Right cardiac atrium (tissue), 5 donors: ENCODE measurements around the gene MAPKAP1. TPM values are rescaled to one million over a fixed set of nuclear protein-coding genes. Genes with fewer than 3 reads are reported as not detected.

ENCODE experiments used
- ATAC-seq, 2 donors: fragments of 200-7000 bp; cut with Tn5 transposase; one replicate each; pipeline versions ENCODE4 v1.8.0 to v1.9.1; 2020; ENCODE audit warnings: moderate library complexity in 2 of 2, mild to moderate bottlenecking in 1 of 2
- DNase-seq, 3 donors: peaks; one replicate each; pipeline ENCODE4 v3.0.0-alpha.2; 2020
- H3K27ac ChIP-seq: one replicate; pipeline ENCODE4 v1.5.1; 2013; ENCODE audit warnings: mild to moderate bottlenecking, low read length, control low read depth, moderate library complexity
- H3K27me3 ChIP-seq: one replicate; pipeline ENCODE4 v1.6.1; 2013; ENCODE audit not compliant: control insufficient read depth, insufficient read depth
- H3K4me1 ChIP-seq: one replicate; pipeline ENCODE4 v1.6.1; 2013; ENCODE audit warnings: low read length; ENCODE audit not compliant: control insufficient read depth, insufficient read depth
- H3K4me3 ChIP-seq: one replicate; pipeline ENCODE4 v1.5.1; 2013; ENCODE audit warnings: low read length, control low read depth
- H3K9me3 ChIP-seq: one replicate; pipeline ENCODE4 v1.6.1; 2013; ENCODE audit warnings: low read length; ENCODE audit not compliant: control insufficient read depth
- WGBS: extraction: QIAGEN DNeasy Blood & Tissue Kit; methylation state at CpG from one replicate; pipeline ENCODE4 v1.1.7; 2013; 5-methylcytosine and 5-hydroxymethylcytosine counted together
- intact Hi-C, 4 donors: fragments of 100-400 bp; cut with DNase I; formaldehyde crosslinking; loops; one replicate each; pipeline versions ENCODE4 v1.11.0 to v1.14.0; 2022 to 2023
- polyA plus RNA-seq: library from polyadenylated mRNA; stranded (reverse); fragments of 200-250 nt; gene quantifications from one replicate; pipeline ENCODE4 v1.2.3, GENCODE V29; 2013
- total RNA-seq, 4 donors: library from RNA; stranded (reverse); fragmentation: NEBNext Ultra II Directional; extraction: Animal tissue kit (Norgen Biotek cat#: 25700); gene quantifications; one replicate each; pipeline ENCODE4 v1.2.1, GENCODE V29; 2021
- donor health status: healthy with polysubstance abuse.
- donor health status: DM: no; HTN: yes; CAD: no.
- donor health status: DM: no; HTN: no; CAD: no.
- donor health status: DM: no; HTN: yes; CAD: no; lungs with severe emphysema.
- donor health status: DM: yes; HTN: yes; CAD: no.

MAPKAP1 gene
- total and polyA plus RNA-seq, 5 donors = 97.1 to 116 (median 108) TPM

DNA sequence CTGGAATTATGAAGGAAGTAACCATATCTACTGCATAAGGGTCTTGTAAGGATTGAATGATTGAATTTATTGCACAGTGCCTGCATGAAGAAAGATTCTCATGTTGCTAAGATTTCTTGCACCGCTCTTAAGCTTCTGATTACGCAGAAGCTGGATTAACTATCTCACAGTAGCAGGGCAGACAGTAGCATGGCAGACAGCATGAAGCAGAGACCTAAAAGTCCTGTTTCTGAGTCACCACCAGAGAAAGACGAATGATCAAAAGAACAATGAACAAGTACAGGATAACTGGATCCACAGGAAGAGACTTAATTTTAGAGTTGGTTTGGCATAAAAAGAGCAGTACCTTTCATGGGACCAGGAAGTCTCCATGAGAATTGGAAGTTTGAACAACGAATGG, 142.4 kb downstream of the MAPKAP1 start:
- intact Hi-C loops = no loop called here
- DNase-seq (no peak), ATAC-seq (no peak)
- 86% methylated on average over 4 of the region's 4 CpGs for WGBS
- no peaks in the 10 kb centered on the region for H3K4me1 ChIP-seq
- H3K27ac ChIP-seq = no peak overlapping the region
- no peaks in the 10 kb centered on the region for H3K9me3 ChIP-seq
- H3K27me3 ChIP-seq = no peaks in the 10 kb centered on the region
- no peak overlapping the region for H3K4me3 ChIP-seq

DNA sequence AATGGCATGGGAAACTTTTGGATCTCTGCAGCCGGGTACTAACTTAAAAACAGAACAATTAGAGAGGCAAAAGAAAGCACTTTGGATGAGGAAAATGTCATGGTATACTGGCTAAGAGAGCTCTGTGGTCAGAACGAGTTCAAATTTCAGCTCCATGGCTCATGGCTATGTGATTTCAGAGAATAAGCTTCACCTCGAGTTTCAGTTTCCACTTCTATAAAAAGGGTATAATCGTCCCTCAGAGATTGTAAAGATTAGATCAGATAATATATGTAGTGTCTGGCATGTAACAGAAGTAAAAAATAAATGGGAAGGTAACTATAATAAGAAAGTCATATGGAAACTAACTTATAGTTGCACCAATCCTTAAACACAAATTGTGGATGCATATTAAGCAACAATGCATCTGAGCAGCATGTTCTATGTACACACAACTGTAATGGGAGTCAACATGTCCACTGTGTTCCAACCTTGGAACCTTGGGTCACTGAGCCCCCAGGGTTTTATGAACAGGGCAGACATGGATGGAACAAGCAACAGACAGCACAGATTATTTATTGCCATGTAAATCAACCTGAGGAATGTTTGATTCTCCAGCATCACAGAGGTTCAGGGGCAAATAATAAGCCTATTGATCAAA, 145.4 kb downstream of the MAPKAP1 start:
- Histone ChIP-seq H3K27me3 (no peaks in the 10 kb centered on the region), H3K4me1 (no peaks in the 10 kb centered on the region), H3K27ac (no peak overlapping the region), H3K4me3 (no peak overlapping the region), H3K9me3 (no peaks in the 10 kb centered on the region)
- DNase-seq = no peak
- WGBS = 60% methylated on average over 4 of the region's 4 CpGs
- intact Hi-C loops = no loop called here
- ATAC-seq = no peak

DNA sequence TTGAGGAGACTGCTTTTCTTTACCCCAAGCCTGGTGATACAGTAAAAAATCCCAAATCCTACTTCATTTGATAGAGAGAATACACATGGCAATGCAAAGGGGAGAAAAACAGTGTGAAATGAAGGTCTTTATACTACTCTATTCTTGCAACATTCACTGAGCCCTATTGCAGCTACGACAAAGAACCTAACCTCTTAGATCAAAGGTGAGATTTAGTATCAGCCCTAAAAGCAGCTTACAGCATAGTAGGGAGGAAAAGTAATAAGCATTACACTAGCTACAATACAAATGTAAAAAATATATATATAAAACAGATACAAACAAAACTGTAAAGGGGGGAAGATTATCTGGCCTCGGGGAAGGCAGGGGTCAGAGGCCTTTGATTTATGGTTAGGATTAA, 147.1 kb downstream of the MAPKAP1 start:
- no peak overlapping the region for H3K27ac ChIP-seq
- DNase-seq (no peak), ATAC-seq (no peak)
- intact Hi-C loops = no loop called here
- H3K4me1 ChIP-seq = no peaks in the 10 kb centered on the region
- H3K4me3 ChIP-seq = no peak overlapping the region
- 83% methylated on average over 2 of the region's 2 CpGs for WGBS
- no peaks in the 10 kb centered on the region for H3K9me3 ChIP-seq
- H3K27me3 ChIP-seq = no peaks in the 10 kb centered on the region

DNA sequence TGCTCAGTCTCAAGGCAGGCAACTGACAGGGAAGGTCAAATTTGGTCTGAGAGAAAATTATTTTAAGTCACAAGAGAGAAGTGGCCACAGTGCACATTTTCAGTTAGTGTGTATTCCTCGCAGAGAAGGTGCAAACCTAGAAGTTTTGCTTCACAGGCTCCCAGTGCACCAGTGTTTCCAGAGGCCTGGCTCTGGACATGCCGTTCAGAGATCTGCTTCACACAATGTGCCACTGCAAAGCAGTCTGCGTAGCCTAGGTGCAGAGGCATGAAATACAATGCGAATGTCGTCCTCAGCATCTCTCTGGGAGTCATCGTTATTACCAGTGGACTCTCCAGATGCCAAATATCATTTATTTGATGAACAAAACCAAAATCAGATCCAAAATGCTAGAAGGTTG, 147.8 kb downstream of the MAPKAP1 start:
- Histone ChIP-seq H3K27ac (no peak overlapping the region), H3K27me3 (no peaks in the 10 kb centered on the region), H3K9me3 (no peaks in the 10 kb centered on the region), H3K4me1 (no peaks in the 10 kb centered on the region), H3K4me3 (no peak overlapping the region)
- ATAC-seq = no peak
- intact Hi-C loops = no loop called here
- 88% methylated on average over 6 of the region's 6 CpGs for WGBS
- no peak for DNase-seq

DNA sequence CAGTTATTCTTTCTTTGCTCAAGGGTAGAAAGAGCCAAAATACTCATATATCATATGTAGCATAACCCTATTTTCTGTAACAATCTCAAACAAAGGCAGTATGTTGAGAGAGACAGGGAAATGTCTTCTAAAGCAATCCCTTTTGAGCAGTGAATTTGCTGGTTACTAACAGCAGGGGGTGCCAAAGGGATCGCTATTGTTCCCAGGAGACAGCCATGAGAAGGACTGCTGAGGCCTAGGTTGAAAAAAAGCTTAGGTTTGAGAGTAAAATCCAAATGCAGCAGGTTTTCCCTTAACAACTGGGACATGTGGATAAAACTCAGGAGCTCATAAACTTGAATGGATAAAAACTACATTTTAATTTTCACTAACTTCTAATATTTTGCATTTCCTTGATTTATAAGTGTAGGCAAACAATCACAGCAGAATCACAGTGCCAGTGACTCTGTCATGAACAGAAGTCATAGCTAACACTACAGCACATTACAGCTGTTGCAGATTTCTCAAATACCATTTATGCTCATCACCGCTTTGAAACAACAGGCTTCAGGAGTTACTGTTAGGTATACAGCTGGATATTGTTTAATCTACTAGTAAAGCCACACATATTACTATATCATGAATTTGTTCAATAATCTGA, 148.4 kb downstream of the MAPKAP1 start:
- peak in 1 of 3 donors; percentile 67 for DNase-seq
- Histone ChIP-seq H3K27me3 (no peaks in the 10 kb centered on the region), H3K9me3 (no peaks in the 10 kb centered on the region), H3K4me3 (no peak overlapping the region), H3K27ac (peak overlapping the region; percentile 29), H3K4me1 (no peaks in the 10 kb centered on the region)
- peak; percentile 76 to 77 for ATAC-seq
- 51% methylated on average over 2 of the region's 2 CpGs for WGBS
- intact Hi-C loops = no loop called here

DNA sequence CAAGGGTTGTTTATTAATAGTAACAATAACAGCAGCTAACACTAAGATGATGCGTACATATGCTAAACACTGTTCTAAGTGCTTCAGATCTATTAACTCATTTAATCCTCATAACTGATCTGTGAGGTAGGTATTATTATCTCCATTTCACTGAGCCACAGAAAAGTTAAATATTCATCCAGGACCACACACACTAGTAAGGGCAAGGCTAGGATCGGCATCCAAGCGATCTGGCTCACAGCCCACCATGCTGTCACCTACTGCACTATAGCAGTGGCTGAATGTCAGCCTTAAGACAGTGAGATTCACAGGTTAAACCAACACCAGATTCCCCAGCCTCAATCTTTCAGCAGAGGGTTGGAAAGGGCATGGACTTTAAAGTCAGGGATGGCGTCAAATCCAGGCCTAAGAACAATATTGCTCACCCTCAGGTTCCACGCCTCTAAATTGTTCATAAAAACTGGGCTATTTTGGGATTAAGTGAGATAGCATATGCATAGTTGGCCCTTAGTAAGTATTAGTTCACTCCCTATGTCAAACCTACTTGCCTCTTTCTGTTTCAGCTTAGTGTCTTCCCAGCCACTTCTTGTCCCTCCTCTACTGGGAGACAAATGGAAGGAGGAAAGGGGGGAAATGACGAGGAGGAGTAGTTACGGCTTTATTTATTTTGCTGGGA, 150.8 kb downstream of the MAPKAP1 start:
- Histone ChIP-seq H3K27ac (no peak overlapping the region), H3K9me3 (no peaks in the 10 kb centered on the region), H3K4me3 (no peak overlapping the region), H3K4me1 (no peaks in the 10 kb centered on the region), H3K27me3 (no peaks in the 10 kb centered on the region)
- DNase-seq (peak in 1 of 3 donors; percentile 64), ATAC-seq (peak in 1 of 2 donors; percentile 33)
- intact Hi-C loops = no loop called here
- 75% methylated on average over 7 of the region's 7 CpGs for WGBS

DNA sequence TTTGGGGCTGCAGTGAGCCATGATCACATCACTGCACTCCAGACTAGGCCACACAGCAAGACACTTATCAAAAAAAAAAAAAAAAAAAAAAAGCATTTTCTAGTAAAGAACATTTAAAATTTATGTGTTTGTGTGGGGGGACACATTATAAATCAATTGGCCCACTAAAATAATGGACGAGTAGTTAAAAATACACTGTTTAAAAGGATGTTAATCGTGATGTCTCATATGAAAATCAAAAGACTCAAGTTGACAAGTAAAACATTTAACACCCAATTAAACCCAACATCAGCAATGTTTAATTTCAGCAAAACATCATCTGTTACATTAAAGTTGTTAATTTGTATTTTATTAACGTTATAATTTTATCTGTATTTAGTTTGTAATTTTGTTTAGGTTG, 152.3 kb downstream of the MAPKAP1 start:
- H3K9me3 ChIP-seq = no peaks in the 10 kb centered on the region
- H3K4me3 ChIP-seq = no peak overlapping the region
- ATAC-seq (no peak), DNase-seq (no peak)
- intact Hi-C loops = no loop called here
- H3K27ac ChIP-seq = no peak overlapping the region
- WGBS = 91% methylated on average over 3 of the region's 3 CpGs
- no peaks in the 10 kb centered on the region for H3K27me3 ChIP-seq
- H3K4me1 ChIP-seq = no peaks in the 10 kb centered on the region

DNA sequence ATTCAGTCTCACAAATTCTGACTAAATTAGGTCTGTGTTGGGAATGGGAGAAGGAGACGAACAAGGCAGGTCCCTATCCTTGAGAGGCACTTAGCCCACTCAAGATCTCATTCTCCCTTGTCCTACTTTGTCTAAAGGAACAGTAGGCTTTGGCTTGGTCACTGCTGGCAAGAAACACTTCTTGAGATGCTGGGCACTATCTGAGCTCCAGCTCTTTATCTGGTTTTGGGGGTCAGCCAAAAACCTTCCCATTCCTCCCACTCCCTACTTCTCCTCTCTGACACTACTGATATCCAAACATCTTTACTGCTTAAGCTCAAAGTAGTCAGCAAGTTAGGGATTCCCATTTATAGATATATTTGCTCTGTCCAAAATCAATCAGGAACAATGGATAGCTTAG, 155.2 kb downstream of the MAPKAP1 start:
- ATAC-seq (no peak), DNase-seq (no peak)
- Histone ChIP-seq H3K27ac (no peak overlapping the region), H3K4me3 (no peak overlapping the region), H3K9me3 (no peaks in the 10 kb centered on the region), H3K27me3 (no peaks in the 10 kb centered on the region), H3K4me1 (peaks cover 2% of the 10 kb centered on the region)
- WGBS = 51% methylated on average over 1 of the region's 1 CpG
- intact Hi-C loops = no loop called here

DNA sequence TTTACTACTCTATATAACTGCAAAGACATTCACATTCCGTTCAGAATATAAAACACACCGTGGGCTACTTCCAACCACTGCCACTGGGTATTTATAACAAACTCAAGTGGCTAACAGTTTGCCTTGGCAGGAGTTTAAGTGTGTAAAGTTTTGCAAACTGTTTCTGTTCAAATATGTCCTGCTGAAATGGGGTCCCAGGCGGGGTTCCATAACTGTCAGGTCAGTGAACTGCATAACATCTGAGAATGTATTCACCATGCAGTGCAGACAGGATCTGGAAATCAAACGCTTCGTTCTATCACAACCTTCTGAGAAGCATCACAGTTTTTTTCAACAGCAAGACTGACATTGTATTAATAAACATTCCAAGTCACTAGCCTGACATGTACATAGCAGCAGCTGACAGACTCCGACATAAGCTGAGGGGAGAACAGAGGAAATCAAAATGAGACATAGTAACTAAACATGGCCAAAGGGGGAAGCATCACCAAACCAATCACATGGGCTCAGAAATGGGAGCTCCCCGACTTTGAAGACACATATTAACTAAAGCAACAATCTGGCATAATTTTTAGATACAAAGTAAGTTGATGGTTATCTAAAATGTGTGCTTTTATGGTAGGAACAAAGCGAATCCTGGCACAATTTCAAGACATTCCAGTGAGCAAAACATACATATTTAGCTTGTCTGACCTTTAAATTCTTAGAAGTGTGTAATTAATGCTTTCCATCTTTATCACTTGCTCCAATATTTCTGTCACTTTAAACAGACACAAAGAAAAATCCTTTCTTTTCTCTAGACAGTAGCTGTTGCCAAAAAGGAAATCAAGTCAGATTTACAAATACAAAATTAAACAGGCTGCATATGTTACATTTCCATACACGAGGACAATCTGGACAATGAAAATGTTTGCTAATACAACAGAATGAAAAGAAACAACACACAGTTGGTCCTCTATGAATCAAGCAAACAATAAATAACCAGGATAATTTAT, 156.8 kb downstream of the MAPKAP1 start:
- intact Hi-C loops = loop anchor here in 2 of 4 donors (10.0 kb wide), 2 partner anchors 65 to 205 kb away; no protein-coding TSS in a partner anchor
- Histone ChIP-seq H3K4me3 (no peak overlapping the region), H3K27ac (peak overlapping the region; percentile 65), H3K27me3 (no peaks in the 10 kb centered on the region), H3K9me3 (no peaks in the 10 kb centered on the region), H3K4me1 (peaks cover 7% of the 10 kb centered on the region)
- DNase-seq (no peak), ATAC-seq (peak; percentile 10 to 49)
- 33% methylated on average over 9 of the region's 9 CpGs for WGBS

DNA sequence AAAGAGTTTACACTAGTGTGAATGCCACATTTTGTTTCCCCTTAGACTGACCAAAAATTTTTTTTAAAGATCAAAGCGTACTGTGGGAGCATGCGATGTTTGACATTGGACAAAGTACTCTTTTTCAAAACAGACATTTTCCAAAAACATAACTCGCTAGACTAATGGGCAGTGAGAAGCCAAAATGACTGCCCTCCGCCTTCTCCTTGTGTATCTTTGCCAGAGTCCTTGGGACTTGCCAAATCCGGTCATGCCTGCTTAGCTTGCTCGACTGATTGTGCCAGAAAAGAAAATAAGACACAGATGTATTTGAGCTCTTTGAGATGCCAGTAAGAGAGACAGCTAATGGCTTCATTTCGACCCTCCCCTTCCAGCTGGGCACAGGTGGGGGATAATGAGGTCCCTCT, 157.5 kb downstream of the MAPKAP1 start:
- Histone ChIP-seq H3K4me1 (peaks cover 11% of the 10 kb centered on the region), H3K27me3 (no peaks in the 10 kb centered on the region), H3K27ac (peak overlapping the region; percentile 65), H3K9me3 (no peaks in the 10 kb centered on the region), H3K4me3 (no peak overlapping the region)
- ATAC-seq (peak; percentile 73 to 78), DNase-seq (peak; percentile 53 to 75 (median 58))
- 37% methylated on average over 7 of the region's 7 CpGs for WGBS
- intact Hi-C loops = loop anchor here in 2 of 4 donors (10.0 kb wide), 2 partner anchors 65 to 205 kb away; no protein-coding TSS in a partner anchor
